GM18861 (cell line): ENCODE results near the gene FXR1.
A peak's percentile ranks its signal among the peaks of the same experiment; 100 is the strongest.
"Not testable (repeated sequence)": the region's sequence is repeated elsewhere in the genome, so short reads cannot be mapped to it uniquely, and the experiment has no call there.

ENCODE experiments used
- ATAC-seq: cut with Tn5 transposase; IDR thresholded peaks from one replicate; pipeline ENCODE4 v1.9.1; 2021; ENCODE audit not compliant: unreplicated experiment

The FXR1 gene

DNA sequence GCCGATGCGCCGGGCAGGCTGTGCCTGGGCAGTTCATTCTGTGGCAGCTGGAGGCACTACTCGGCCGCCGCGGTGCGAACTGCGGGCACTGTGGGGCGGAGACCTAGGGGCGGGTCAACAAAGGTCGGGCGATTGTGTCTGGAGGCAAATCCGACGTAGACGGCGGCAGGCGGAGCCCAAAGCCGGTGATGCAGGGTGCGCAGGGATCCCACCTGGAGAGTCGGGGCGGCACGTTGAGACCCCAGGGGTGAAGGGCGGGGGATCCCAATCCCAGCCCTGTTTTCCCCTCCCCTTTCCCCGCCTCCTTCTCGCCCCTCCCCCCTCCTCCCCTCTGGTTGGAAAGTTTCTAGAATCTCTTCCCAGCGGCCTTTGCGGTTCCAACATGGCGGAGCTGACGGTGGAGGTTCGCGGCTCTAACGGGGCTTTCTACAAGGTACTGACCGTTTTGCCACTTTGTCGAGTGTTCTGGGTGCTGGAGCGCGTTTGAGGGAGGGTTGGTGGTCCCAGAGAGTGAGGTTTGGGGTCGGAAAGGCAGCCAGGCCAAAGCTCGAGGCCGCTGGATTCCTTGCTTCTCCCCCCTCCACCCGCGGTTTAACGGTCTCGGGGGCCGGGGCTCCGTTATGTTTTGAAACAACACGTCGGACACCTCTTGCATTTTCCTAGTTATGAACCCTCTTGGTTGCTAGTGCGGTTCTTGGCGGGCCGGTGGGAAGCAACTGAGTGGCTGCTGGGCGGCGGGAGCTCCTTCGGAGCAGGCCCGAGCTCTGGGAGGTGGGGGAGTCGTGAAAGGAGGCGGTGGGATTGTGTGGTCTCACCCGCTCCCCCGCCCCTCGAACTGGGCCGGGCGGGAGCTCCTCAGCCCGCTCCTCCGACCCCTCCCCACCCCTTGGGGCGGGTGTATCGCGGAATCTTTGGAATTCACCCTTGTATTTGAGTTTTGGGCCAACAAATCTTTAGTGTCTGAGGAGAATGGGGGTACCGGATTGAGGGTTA is at the start of gene FXR1:
FXR1 (plus strand) TSS at position 367 of the 993 bp plus-strand sequence; CDS start at position 383, 16 bp downstream.
- ATAC-seq = peak; percentile 98

DNA sequence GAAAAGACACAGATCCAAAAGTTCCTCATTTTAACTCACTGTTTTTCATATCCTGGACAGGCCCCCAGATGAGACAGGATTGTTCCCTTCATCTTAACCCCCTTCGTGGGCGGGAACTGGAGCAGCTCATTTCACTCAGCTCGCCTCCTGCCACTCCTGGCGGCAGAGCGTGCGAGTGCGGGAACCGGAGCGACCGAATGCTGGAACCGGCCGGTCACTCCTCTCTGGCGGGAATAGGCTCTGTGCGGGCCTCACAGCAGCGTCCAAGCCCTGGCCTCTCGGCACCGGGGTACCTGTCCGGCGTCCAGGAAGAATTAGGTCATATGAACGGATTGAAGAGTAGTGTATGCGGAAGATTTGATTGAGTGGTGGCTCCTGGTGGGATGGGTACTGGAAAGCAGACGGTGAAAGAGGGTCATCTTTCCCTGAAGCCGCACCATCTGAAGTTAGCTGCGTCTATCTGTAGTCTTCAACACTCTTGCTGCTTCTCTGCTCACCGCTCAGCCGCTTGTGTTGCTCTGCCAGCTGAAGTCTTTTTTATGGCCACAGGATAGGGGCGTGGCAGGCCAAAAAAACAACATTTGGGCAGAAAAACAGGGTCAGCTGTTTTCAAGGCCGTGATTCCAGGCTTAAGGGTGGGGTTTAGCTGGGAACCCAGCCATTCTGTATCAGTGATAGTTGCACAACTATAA is 42.3 kb upstream of the FXR1 start:
- no peak for ATAC-seq

DNA sequence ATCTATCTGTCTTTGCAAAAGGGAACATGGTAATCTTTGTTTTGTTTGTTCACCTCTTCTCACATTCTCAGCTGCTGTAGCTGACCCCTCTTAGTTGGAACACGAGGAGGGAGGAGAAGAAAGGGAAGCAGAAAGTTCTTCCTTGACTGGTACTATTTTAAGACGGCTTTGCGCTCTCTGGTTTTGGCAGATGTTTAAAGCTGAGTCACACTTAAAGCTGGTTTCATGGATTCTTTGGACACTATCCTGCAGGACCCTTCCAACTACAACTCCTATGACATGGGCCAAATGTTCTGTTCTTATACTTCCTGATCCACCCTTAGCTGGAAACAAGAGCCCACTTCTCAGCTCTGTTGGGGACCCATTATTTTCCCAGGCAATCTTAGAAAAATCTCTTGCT is 40.6 kb upstream of the FXR1 start:
- no peak for ATAC-seq

- not testable (repeated sequence) for ATAC-seq
Observed at GRCh38 chr3:180872430-180872829, 40.0 kb upstream of the FXR1 start.

GRCh38 chr3:180875124-180875698 is 37.3 kb upstream of the FXR1 start:
- ATAC-seq = no peak

DNA sequence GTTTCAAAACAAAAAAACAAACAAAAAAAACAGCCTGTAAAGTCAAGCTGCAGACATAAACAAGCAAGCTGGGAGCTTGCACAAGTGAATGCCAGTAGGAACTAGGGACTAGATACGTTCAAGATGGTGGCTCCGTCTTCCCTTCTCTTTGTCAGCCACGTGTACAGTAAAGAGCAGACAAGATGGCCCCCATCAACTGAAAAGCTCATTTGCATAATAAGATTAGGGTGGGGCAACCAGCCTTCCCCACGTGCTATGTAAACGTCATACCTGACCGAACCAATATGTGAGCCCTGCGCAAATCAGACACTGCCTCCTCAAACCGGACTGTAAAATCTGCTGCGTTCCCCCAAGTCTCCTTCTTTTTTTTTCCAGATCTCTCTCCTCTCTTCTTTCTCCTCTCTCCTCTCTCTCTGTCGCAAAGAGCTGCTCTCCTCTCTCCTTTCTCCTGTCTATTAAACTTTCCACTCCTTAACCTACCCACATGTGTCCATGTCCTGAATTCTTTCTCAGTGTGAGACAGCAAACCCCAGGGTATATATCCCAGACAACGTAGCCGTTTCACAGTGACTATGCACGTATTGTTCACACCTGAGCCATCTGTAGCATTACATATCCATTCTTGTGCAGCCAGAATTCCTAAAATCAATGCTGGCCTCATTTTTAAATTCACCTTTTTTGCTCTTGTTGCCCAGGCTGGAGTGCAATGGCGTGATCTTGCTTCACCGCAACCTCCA is 31.2 kb upstream of the FXR1 start:
- ATAC-seq = no peak

DNA sequence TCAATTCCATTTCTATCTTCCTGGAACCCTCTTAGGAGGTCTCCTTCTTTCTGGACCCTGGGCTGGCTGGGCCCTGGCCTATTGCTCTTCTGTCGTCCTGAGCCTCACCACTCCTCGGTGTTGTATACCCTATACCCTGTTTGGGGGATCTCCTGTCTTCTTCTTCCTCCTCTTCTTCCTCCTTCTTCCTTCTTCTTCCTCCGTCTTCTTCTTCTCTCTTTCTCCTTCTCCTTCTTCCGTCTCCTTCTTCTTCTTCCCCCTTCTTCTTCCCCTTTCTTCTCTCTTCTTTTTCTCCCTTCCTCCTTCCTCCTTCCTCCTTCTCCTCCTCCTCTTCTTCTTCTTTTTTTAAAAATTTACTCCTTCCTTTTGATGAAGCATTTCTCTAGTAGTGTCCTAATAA is 30.4 kb upstream of the FXR1 start:
- ATAC-seq = no peak

- no peak for ATAC-seq
Observed at GRCh38 chr3:180888992-180889560, 23.4 kb upstream of the FXR1 start.

DNA sequence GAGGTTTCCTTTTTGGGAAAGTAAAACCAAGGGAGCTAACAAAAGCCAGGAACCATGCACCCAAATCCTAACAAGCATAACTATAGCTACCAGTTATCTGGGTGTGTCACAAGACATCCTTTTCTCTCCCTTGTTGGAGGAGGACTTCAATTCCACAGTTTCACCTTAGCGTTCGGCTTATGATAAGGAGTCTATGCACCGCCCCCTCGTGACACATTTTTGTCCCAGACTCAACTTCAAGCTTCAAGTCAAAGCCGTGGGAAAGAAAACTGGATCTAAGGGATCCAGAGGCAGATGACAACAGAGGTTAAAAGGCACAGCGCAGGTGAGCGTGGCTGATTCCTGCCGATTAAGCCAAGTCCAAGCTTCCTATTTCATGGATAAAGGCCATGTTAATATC is 13.9 kb upstream of the FXR1 start:
- no peak for ATAC-seq

DNA sequence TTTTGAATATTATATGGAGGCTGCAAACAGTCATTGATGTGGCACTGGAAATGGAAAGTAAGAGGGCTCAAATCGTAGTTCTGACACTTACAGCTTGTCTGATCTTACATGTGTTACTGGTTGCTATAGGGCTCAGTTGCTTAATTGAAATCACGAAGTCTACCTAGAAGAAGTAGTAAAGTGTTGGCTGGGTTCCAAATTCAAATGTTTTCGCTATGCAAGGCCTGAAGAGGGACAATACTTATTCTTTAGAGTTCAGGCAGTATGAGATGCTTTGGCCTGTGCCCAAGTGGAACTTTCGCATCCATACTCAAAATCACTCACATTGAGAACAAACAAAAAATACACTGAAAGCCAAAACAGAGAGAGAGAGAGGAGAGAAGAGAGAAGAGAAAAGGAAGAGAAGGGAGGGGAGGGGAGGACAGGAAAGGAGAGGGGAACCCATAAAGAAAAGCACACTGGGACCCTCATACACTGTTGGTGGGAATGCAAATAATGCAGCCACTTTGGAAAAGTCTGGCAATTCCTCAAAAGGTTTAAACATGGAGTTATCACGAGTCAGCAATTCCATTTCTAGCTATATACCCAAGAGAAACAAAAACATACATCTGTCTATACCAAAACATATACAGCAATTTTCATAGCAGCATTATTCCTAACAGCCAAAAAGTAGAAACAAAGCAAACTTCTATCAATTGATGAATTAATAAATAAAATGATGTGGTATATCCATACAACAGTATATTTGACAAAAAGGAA is 2.9 kb upstream of the FXR1 start:
- no peak for ATAC-seq

DNA sequence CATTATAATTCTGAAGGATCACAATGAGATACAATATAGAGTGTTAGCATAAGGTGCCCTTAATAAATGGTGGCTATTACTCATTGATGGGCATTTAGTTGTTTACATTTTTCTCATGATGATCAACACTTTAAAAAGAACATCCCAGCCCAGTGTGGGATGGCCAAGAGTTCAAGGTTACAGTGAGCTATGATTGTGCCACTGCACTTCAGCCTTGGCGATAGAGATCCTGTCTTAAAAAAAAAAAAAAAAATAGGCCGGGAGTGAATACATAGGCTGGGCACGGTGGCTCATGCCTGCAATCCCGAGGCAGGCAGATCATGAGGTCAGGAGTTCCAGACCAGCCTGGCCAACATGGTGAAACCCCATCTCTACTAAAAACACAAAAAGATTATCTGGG is 1.6 kb upstream of the FXR1 start:
- no peak for ATAC-seq

- ATAC-seq = peak; percentile 1
Observed at GRCh38 chr3:180911876-180912303, 580 bp upstream of the FXR1 start.

DNA sequence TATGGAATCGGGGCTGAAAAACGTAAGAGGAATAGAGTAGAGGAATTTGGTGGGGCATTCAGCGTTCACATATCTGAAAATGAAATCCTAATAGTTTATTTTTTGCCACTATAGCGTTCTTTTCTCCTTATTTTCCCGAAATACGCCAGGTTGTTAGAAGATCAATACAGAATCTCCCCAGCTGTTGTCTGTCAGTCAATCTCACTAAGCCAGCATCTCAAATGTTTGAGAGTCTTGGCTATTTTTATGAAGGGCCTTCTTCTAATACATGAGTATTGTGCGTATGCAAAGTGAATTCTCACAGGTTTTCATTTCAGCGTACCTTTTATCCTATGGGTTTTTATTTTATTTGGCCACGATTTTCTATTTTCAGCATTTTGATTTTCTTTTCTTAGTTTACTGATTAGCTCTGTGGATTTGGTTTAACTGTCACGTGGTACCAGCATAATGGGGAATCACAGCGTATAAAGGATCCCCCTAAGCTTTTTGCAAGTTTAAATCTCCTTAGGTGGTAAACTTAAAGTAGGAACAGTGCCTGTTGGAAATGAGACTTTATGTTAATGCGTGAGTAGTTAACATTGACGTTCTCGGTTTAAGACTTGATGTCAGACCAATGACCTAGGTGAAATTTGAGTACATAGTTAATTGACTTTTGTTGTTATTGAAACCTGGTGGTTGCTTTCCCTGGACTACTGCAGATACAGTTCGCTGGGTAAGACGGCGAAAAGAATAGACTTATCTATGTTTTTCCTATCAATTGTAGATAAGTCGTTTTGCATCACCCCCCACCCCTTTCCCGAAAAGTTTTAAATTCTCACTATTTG is 1.3 kb downstream of the FXR1 start:
- no peak for ATAC-seq

- no peak for ATAC-seq
Observed at GRCh38 chr3:180918542-180918941, 6.1 kb downstream of the FXR1 start.

- ATAC-seq = no peak
Observed at GRCh38 chr3:180922242-180922641, 9.8 kb downstream of the FXR1 start.

- ATAC-seq = no peak
Observed at GRCh38 chr3:180923561-180923960, 11.1 kb downstream of the FXR1 start.

GRCh38 chr3:180926526-180926925 is 14.1 kb downstream of the FXR1 start:
- ATAC-seq = no peak

DNA sequence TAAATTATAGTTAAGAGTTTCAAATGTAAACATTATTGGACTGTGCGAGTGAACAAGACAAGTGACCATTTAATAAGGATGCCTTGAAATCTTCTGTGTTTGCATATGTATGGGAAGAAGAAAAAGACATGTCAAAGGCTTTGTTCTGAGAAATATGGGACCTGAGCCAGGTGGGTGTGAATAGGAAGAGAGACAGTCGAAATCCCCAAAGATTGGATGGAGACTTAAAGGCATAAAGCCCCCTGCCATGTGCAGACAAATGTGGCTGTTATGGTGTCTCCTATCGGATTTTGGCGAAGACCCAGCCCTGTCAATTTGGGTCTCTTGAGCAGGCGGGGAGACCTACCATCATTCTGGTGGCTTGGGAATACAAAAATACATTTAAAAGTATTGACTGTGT is 16.9 kb downstream of the FXR1 start:
- no peak for ATAC-seq

DNA sequence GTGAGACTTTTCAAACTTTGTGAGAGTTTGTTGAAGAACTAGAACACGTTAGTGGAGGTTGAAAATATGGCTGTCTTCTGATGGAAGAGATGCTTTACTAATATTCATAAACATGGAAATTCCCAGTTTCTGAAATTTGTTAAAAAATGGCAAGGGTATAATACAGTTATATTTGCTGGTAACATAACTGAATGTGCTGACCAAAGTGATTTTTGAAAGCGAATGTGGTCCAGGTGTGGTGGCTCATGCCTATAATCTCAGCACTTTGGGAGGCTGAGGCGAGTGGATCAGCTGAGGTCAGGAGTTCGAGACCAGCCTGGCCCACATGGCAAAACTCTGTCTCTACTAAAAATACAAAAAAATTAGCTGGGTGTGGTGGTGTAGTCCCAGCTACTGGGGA is 18.1 kb downstream of the FXR1 start:
- ATAC-seq = no peak
